ENCODE data around the gene MATN1. TPM values are rescaled to one million over a fixed set of nuclear protein-coding genes. Genes with fewer than 3 reads are reported as not detected.

MATN1 gene
- total and polyA plus RNA-seq, 4 experiments from 2014 or later = 0.12 to 1.2 (median 0.53) TPM; not detected in 1

DNA sequence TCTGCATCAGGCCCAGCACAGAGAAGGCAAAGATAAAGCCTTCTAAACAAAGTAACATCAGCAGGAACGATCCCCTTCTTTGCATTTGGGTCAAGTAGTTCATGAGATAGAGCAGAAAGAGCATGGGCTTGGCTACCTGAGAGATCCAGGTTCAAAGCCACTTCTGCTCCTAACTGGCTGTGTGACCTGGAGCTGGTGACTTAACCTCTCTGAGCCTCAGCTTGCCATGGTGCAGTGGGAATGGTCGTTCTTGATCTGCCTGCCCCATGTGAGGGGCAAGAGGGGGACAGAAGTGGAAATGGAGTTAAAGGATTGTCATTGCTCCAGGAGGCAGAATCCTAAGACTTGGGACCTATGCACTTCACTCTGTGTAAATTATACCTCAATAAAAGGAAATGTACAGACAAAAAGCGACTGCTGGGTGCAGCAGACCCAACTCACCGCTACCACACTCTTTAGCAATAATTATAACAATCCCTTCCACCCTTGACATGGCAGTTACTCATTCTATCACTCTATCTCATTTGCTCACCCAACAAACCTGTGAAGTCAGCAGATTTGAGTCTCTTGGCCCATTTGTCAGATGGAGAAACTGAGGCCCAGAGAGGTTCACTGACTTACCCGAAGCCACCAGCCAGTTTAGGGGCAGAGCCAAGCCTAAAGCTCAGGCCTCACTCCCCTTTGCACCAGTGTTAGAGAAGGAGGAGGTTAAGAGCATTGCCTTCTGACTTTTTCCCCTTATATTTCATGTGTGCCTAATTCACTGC, 1.5 kb upstream of the MATN1 start:
- Histone ChIP-seq H3K27me3 (ENCODE audit: insufficient read depth, low read length) (no peaks in the 10 kb centered on the region), H3K4me3 (ENCODE audit: low read length in 2 of 2) (no peak overlapping the region), H3K27ac (ENCODE audit: low read depth, low read length) (no peak overlapping the region), H3K9me3 (ENCODE audit: control insufficient read depth in 1 of 2, low read length in 2 of 2) (no peaks in the 10 kb centered on the region), H3K36me3 (ENCODE audit: insufficient read depth, low read length) (peaks cover 15% of the 10 kb centered on the region), H3K4me1 (ENCODE audit: insufficient read depth, low read length) (peaks cover 21% of the 10 kb centered on the region)
- intact Hi-C loops (cut with micrococcal nuclease) = no loop called here
- H3K36me3 Mint-ChIP-seq = peaks cover 0 to 36% of the 10 kb centered on the region in 2 donors
- H3K4me3 Mint-ChIP-seq = no peak overlapping the region
- no peaks in the 10 kb centered on the region for H3K27me3 Mint-ChIP-seq
- H3K4me1 Mint-ChIP-seq = peaks cover 8 to 39% (median 16%) of the 10 kb centered on the region in 4 donors
- H3K9me3 Mint-ChIP-seq = no peaks in the 10 kb centered on the region
- peak in 1 of 5 donors; percentile 4 for DNase-seq
- peak overlapping the region in 4 of 7 donors; percentile 23 to 53 (median 44) for H3K27ac Mint-ChIP-seq
- ChIA-PET POLR2A (ENCODE audit: partially characterized antibody) (interaction anchor here (1.0 to 37.5 kb wide), 2 partner anchors 31 to 58 kb away, joined by 3 to 1160 read pairs; partner anchors contain the start of gene LAPTM5), CTCF (ENCODE audit: partially characterized antibody) (interaction anchor here (0.7 to 14.9 kb wide), 4 partner anchors 19 to 60 kb away, joined by 3 to 687 read pairs (median 4); no protein-coding TSS in a partner anchor)

DNA sequence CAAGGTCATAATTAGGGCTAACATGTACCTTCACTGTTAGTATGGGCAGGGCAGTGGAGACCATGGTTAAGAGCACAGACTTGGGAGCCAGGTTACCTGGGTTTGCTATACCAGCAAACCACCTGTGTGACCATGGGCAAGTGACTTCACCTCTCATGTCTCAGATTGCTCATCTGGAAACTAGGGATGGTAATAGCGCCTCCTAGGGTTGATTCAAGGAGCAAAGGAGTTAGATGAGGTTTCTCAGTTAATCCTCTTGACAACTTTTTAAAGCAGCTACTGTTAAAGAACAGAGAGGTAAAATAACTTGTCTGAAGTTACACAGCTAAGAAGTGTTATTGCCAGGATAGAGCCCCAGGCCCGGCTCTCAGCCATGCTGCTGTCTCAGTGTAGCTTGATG, 790 bp upstream of the MATN1 start:
- DNase-seq = peak in 1 of 5 donors; percentile 1
- Mint-ChIP-seq H3K4me3 (no peak overlapping the region), H3K36me3 (peaks cover 0 to 34% of the 10 kb centered on the region in 2 donors), H3K9me3 (no peaks in the 10 kb centered on the region), H3K4me1 (peaks cover 14 to 41% (median 22%) of the 10 kb centered on the region in 4 donors), H3K27me3 (no peaks in the 10 kb centered on the region), H3K27ac (peak overlapping the region in 4 of 7 donors; percentile 19 to 80 (median 63))
- no peak overlapping the region for H3K27ac ChIP-seq (ENCODE audit: low read depth, low read length)
- peaks cover 15% of the 10 kb centered on the region for H3K36me3 ChIP-seq (ENCODE audit: insufficient read depth, low read length)
- H3K4me1 ChIP-seq (ENCODE audit: insufficient read depth, low read length) = peaks cover 28% of the 10 kb centered on the region
- ChIA-PET POLR2A (ENCODE audit: partially characterized antibody) (interaction anchor here (1.0 to 37.5 kb wide), 2 partner anchors 32 to 59 kb away, joined by 3 to 1160 read pairs; partner anchors contain the start of gene LAPTM5), CTCF (ENCODE audit: partially characterized antibody) (interaction anchor here (1.0 to 14.9 kb wide), 4 partner anchors 9 to 60 kb away, joined by 3 to 687 read pairs (median 5); no protein-coding TSS in a partner anchor)
- intact Hi-C loops (cut with micrococcal nuclease) = no loop called here
- no peaks in the 10 kb centered on the region for H3K27me3 ChIP-seq (ENCODE audit: insufficient read depth, low read length)
- no peaks in the 10 kb centered on the region for H3K9me3 ChIP-seq (ENCODE audit: control insufficient read depth in 1 of 2, low read length in 2 of 2)
- no peak overlapping the region for H3K4me3 ChIP-seq (ENCODE audit: low read length in 2 of 2)

DNA sequence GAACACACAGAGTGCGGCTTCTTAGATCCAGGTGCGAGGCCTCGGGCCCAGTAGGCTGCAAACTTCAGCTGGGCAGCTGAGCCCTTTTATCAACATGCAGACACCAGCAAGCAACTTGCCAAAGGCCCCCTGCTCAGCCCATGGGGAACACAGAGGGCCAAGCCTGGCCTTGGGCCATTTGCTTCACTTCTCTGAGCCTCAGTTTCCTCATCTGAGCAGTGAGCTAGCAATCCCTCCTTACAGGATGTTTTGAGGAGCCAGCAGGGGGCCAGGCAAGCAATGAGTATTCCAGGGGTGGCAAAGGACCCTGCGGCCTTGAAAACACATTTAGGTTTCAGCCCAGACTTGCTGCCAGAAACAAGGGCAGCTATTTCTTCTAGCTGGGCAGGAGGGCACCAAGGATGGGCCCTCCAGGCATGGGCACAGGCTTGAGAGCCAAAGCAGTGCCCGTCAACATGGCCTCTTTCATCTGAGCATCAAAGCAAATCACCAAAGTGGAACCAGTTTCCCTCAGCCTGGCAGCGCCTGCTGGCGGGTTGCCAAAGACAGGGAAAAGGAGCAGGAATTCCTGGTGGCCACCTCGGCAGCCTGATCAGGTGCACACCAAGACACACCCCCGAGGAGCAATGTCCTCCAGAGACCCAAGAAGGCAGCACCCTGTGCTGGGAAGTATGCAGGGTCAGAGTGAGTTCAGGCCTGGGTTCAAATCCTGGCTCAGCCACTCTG, 1.4 kb downstream of the MATN1 start:
- Mint-ChIP-seq H3K4me3 (peak overlapping the region in 1 of 8 donors; percentile 48), H3K27ac (peak overlapping the region in 3 of 7 donors; percentile 19 to 55 (median 23)), H3K27me3 (no peaks in the 10 kb centered on the region), H3K4me1 (peaks cover 19 to 46% (median 35%) of the 10 kb centered on the region in 4 donors), H3K9me3 (no peaks in the 10 kb centered on the region), H3K36me3 (peaks cover 0 to 31% of the 10 kb centered on the region in 2 donors)
- Histone ChIP-seq H3K4me1 (ENCODE audit: insufficient read depth, low read length) (peaks cover 36% of the 10 kb centered on the region), H3K36me3 (ENCODE audit: insufficient read depth, low read length) (peaks cover 15% of the 10 kb centered on the region), H3K27me3 (ENCODE audit: insufficient read depth, low read length) (no peaks in the 10 kb centered on the region), H3K9me3 (ENCODE audit: control insufficient read depth in 1 of 2, low read length in 2 of 2) (no peaks in the 10 kb centered on the region), H3K27ac (ENCODE audit: low read depth, low read length) (no peak overlapping the region), H3K4me3 (ENCODE audit: low read length in 2 of 2) (no peak overlapping the region)
- DNase-seq = peak in 1 of 5 donors; percentile 27
- CTCF ChIA-PET (ENCODE audit: partially characterized antibody) = interaction anchor here (1.7 to 14.9 kb wide), 6 partner anchors 14 to 63 kb away, joined by 6 to 687 read pairs (median 64); partner anchors contain the start of gene LAPTM5
- intact Hi-C loops (cut with micrococcal nuclease) = no loop called here
- POLR2A ChIA-PET (ENCODE audit: partially characterized antibody) = interaction anchor here (0.8 to 37.5 kb wide), 6 partner anchors 9 to 58 kb away, joined by 3 to 1160 read pairs (median 48); partner anchors contain the start of gene LAPTM5

DNA sequence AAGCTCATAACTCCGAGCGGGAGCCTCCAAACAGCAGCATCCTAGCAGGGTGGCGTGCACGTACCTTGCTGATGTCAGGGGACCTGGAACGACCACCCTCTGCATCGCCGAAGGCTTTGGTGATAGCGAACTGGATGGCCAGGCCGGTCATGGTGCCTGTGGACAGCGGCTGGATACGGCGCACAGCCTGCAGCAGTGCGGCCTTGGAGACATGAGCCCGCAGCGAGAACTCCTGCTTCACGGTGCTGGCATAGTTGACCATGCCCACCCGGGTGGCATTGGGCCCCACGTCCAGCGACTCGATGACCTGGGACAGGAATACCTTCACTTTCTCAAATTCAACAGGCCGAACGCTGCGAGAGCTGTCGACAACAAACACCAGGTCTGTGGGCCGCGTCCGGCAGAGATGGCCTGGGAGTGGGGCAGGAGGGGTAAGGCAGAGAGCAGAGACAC, 2.0 kb downstream of the MATN1 start:
- no peaks in the 10 kb centered on the region for H3K27me3 ChIP-seq (ENCODE audit: insufficient read depth, low read length)
- Mint-ChIP-seq H3K9me3 (no peaks in the 10 kb centered on the region), H3K36me3 (peaks cover 0 to 29% of the 10 kb centered on the region in 2 donors), H3K4me3 (no peak overlapping the region), H3K4me1 (peaks cover 19 to 50% (median 35%) of the 10 kb centered on the region in 4 donors), H3K27ac (peak overlapping the region in 2 of 7 donors; percentile 32 to 65), H3K27me3 (no peaks in the 10 kb centered on the region)
- peak in 1 of 5 donors; percentile 18 for DNase-seq
- no peak overlapping the region for H3K27ac ChIP-seq (ENCODE audit: low read depth, low read length)
- H3K36me3 ChIP-seq (ENCODE audit: insufficient read depth, low read length) = peaks cover 15% of the 10 kb centered on the region
- ChIA-PET CTCF (ENCODE audit: partially characterized antibody) (interaction anchor here (1.7 to 14.9 kb wide), 8 partner anchors 7 to 81 kb away, joined by 6 to 687 read pairs (median 36); partner anchors contain the start of gene LAPTM5), POLR2A (ENCODE audit: partially characterized antibody) (interaction anchor here (0.8 to 37.5 kb wide), 6 partner anchors 10 to 59 kb away, joined by 3 to 1160 read pairs (median 48); partner anchors contain the start of gene LAPTM5)
- no peak overlapping the region for H3K4me3 ChIP-seq (ENCODE audit: low read length in 2 of 2)
- peaks cover 36% of the 10 kb centered on the region for H3K4me1 ChIP-seq (ENCODE audit: insufficient read depth, low read length)
- no peaks in the 10 kb centered on the region for H3K9me3 ChIP-seq (ENCODE audit: control insufficient read depth in 1 of 2, low read length in 2 of 2)
- intact Hi-C loops (cut with micrococcal nuclease) = no loop called here

DNA sequence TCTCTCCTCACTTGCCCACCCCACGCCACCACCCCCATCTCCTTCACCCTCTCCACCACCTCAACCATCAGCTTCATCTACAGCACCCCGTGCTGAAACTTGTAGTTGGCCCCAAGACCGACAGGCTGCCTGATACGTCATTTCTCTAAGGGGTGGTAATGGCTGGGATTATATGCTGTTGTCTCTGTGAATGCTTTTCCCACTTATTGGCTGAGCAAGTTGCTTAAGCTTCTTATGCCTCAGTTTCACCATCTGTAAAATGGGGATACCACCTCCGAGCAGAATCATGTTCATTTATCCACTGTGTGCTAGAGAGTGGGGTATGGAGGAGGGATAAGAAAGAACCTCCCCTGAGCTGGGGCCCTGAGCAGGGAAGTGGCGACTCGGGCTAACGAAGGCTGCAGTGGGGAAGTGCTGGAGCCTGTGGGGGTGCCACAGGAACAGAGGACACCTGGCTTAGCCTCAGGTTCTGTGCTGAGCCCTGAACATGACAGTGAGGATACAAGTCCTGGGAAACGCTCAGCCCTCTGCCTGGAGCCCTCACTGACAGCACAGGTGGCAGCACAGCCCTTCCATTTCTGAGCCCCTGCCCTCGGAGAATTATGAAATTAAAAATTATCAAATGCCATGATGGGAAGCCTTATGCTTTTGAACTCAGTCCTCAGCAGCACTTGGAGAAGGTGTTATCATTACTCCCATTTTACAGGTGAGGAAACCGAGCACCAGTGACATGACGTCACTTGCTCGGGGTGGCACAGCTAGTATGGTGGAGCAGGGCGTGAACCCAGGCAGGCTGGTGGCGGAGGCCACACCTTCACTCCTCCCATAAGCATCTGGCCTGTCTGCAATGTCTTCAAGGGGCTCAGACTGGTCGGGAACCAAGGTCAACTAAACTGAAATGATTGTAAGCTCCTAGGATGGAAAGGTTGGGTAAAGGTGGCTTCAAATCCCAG, 2.8 kb downstream of the MATN1 start:
- Mint-ChIP-seq H3K36me3 (peaks cover 0 to 25% of the 10 kb centered on the region in 2 donors), H3K4me1 (peaks cover 19 to 50% (median 35%) of the 10 kb centered on the region in 4 donors), H3K9me3 (peaks cover 0 to 2% (median 0%) of the 10 kb centered on the region in 8 donors), H3K27ac (peak overlapping the region in 4 of 7 donors; percentile 32 to 99 (median 48)), H3K4me3 (peak overlapping the region in 4 of 8 donors; percentile 22 to 73 (median 26)), H3K27me3 (no peaks in the 10 kb centered on the region)
- H3K4me3 ChIP-seq (ENCODE audit: low read length in 2 of 2) = no peak overlapping the region
- CTCF ChIA-PET (ENCODE audit: partially characterized antibody) = interaction anchor here (0.7 to 14.9 kb wide), 14 partner anchors 8 to 208 kb away, joined by 3 to 687 read pairs (median 10); partner anchors contain the start of gene LAPTM5
- peaks cover 13% of the 10 kb centered on the region for H3K36me3 ChIP-seq (ENCODE audit: insufficient read depth, low read length)
- H3K27me3 ChIP-seq (ENCODE audit: insufficient read depth, low read length) = no peaks in the 10 kb centered on the region
- H3K27ac ChIP-seq (ENCODE audit: low read depth, low read length) = no peak overlapping the region
- intact Hi-C loops (cut with micrococcal nuclease) = no loop called here
- H3K4me1 ChIP-seq (ENCODE audit: insufficient read depth, low read length) = peaks cover 36% of the 10 kb centered on the region
- no peaks in the 10 kb centered on the region for H3K9me3 ChIP-seq (ENCODE audit: control insufficient read depth in 1 of 2, low read length in 2 of 2)
- POLR2A ChIA-PET (ENCODE audit: partially characterized antibody) = interaction anchor here (1.0 to 37.5 kb wide), 10 partner anchors 8 to 191 kb away, joined by 3 to 1160 read pairs (median 8); partner anchors contain the start of gene LAPTM5
- peak in 1 of 5 donors; percentile 30 for DNase-seq
